Measurements from ENCODE around the gene PIK3C3.

DNA sequence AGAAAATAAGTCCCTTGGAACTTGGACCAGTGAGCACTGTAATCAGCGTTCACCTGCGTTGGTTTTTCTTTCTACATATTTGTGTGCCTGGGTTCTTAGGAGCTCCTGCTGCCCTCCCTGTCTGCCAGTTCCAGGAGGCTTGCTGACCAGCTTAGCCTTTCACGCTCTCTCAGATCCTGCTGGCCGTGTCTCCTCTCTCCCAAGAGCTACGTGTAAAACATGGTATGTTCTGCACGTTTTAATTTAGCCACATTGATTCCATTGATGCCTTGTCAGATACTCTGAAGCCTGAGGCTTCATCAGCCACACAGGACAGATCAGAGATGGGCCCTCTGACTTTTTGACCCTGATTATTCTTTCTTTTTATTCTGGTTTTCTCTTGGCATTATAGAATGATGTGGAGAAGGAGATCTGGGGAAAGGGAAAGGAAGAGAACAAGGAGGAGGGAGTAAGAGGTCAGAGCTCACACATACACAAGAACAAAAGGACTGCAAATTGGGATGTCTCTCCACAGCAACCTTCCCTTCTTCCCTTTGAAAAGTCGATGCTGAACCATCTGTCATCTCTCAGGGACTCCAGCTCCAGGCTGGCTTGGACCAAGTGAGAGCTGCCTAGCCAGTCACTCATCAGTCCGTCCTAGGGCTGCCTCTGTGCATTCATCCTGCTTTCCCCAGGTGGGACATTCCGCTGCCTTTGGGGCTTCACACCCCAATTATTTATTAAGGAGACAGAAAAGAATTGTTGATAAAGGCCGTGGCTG, 152.8 kb downstream of the PIK3C3 start:
- TF ChIP-seq, protein P1, sequence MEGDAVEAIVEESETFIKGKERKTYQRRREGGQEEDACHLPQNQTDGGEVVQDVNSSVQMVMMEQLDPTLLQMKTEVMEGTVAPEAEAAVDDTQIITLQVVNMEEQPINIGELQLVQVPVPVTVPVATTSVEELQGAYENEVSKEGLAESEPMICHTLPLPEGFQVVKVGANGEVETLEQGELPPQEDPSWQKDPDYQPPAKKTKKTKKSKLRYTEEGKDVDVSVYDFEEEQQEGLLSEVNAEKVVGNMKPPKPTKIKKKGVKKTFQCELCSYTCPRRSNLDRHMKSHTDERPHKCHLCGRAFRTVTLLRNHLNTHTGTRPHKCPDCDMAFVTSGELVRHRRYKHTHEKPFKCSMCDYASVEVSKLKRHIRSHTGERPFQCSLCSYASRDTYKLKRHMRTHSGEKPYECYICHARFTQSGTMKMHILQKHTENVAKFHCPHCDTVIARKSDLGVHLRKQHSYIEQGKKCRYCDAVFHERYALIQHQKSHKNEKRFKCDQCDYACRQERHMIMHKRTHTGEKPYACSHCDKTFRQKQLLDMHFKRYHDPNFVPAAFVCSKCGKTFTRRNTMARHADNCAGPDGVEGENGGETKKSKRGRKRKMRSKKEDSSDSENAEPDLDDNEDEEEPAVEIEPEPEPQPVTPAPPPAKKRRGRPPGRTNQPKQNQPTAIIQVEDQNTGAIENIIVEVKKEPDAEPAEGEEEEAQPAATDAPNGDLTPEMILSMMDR (IDR thresholded peaks at IDR 0.05), result no peak
- TF ChIP-seq POLR2A (IDR thresholded peaks at IDR 0.05), result no peak
